Calu3 (cell line): Measurements from ENCODE around the gene CYP2B6. TPM values are rescaled to one million over a fixed set of nuclear protein-coding genes. Genes with fewer than 3 reads are reported as not detected.
"Not testable (repeated sequence)": the region's sequence is repeated elsewhere in the genome, so short reads cannot be mapped to it uniquely, and the experiment has no call there.

ENCODE experiments used
- BruUV-seq: library from RNA; stranded (reverse); fragments of 400-500 nt; replicated peaks from 2 replicates; lab custom pipeline; 2021; lab: Mats Ljungman, UMichigan
- CTCF ChIA-PET: fragments of 300-600 bp; sonication (Branson Sonifier 250); formaldehyde crosslinking; loops from one replicate; lab custom pipeline; 2022; ENCODE audit warnings: antibody characterized with exemption; lab: Charles Lee
- DNase-seq: peaks from one replicate; pipeline ENCODE4 v3.0.0; 2022
- H3K27ac Mint-ChIP-seq: one replicate; pipeline ENCODE4 v1.8.0; 2022; ENCODE audit warnings: mixed read lengths; ENCODE audit not compliant: unreplicated experiment
- H3K27me3 Mint-ChIP-seq: one replicate; pipeline ENCODE4 v1.8.0; 2022; ENCODE audit warnings: mixed read lengths; ENCODE audit not compliant: unreplicated experiment
- H3K36me3 Mint-ChIP-seq: one replicate; pipeline ENCODE4 v1.8.0; 2022; ENCODE audit warnings: mild to moderate bottlenecking, moderate library complexity, mixed read lengths; ENCODE audit not compliant: insufficient read depth, unreplicated experiment
- H3K4me1 Mint-ChIP-seq: one replicate; pipeline ENCODE4 v1.8.0; 2022; ENCODE audit warnings: mild to moderate bottlenecking, low read depth, mixed read lengths; ENCODE audit not compliant: unreplicated experiment
- H3K4me3 Mint-ChIP-seq: one replicate; pipeline ENCODE4 v1.8.0; 2022; ENCODE audit warnings: mild to moderate bottlenecking, low read depth, moderate library complexity, mixed read lengths; ENCODE audit not compliant: unreplicated experiment
- H3K9me3 Mint-ChIP-seq: one replicate; pipeline ENCODE4 v1.8.0; 2022; ENCODE audit warnings: low read depth, mixed read lengths; ENCODE audit not compliant: unreplicated experiment
- CTCF ChIP-seq: fragments of 200-600 bp; IDR thresholded peaks from one replicate; pipeline ENCODE4 v1.8.0; 2022; ENCODE audit warnings: antibody characterized with exemption; ENCODE audit not compliant: unreplicated experiment
- intact Hi-C: fragments of 100-400 bp; cut with micrococcal nuclease; formaldehyde crosslinking; loops from one replicate; pipeline ENCODE4 v1.10.0; 2022; ENCODE audit not compliant: unreplicated experiment
- total RNA-seq: library from RNA; stranded (reverse); gene quantifications from 2 replicates; pipeline ENCODE4 v1.2.3, GENCODE V29; 2022

The CYP2B6 gene
- total RNA-seq, 1 experiment from 2014 or later = 4.2 TPM

- H3K27ac Mint-ChIP-seq, DNase-seq, H3K4me3 Mint-ChIP-seq, intact Hi-C loops, BruUV-seq, H3K9me3 Mint-ChIP-seq, H3K36me3 Mint-ChIP-seq, H3K4me1 Mint-ChIP-seq, H3K27me3 Mint-ChIP-seq: not testable (repeated sequence)
- CTCF ChIA-PET = interaction anchor here (1.1 kb wide), 1 partner anchor 8 kb away, joined by 3 read pairs; no protein-coding TSS in a partner anchor
Observed at GRCh38 chr19:40969721-40970120, 21.4 kb upstream of the CYP2B6 start.

- BruUV-seq, H3K27me3 Mint-ChIP-seq: not testable (repeated sequence)
- CTCF ChIA-PET = interaction anchor here (1.1 kb wide), 1 partner anchor 9 kb away, joined by 3 read pairs; no protein-coding TSS in a partner anchor
Observed at GRCh38 chr19:40970396-40971345, 20.4 kb upstream of the CYP2B6 start.

DNA sequence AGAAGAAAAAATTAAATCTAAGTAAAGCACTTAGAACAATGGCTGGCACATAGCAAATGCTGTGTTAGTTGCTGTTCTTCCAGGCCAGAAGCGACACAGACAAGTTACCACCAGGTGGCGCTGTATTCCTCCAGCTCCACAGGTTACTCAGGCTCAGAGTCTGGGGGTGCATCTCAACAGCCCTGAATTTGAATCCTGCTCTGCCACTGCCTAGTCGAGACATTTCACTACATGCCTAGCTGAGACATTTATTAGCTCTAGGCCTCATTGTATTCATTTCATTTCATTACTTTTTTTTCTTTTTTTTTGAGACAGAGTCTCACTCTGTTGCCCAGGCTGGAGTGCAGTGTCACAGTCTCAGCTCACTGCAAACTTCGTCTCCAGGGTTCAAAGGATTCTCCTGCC lies 16.4 kb upstream of the CYP2B6 start:
- Mint-ChIP-seq H3K36me3 (no peaks in the 10 kb centered on the region), H3K9me3 (peaks cover 4% of the 10 kb centered on the region), H3K4me3 (no peak overlapping the region), H3K27ac (no peak overlapping the region), H3K27me3 (no peaks in the 10 kb centered on the region), H3K4me1 (peaks cover 4% of the 10 kb centered on the region)
- no TSS peak for BruUV-seq
- CTCF ChIA-PET = interaction anchor here (1.0 to 1.5 kb wide), 5 partner anchors 16 to 174 kb away, joined by 4 to 16 read pairs (median 4); partner anchors contain the start of gene CYP2B6
- peak; percentile 85 for DNase-seq
- intact Hi-C loops = loop anchor here (1.0 kb wide), 1 partner anchor 170 kb away; no protein-coding TSS in a partner anchor
- peak; percentile 93 for TF ChIP-seq CTCF

More at GRCh38 chr19:40970396-40971345, 20.4 kb upstream of the CYP2B6 start:
- H3K4me1 Mint-ChIP-seq, DNase-seq, H3K9me3 Mint-ChIP-seq, H3K27ac Mint-ChIP-seq, H3K36me3 Mint-ChIP-seq, H3K4me3 Mint-ChIP-seq, intact Hi-C loops: not testable (repeated sequence)

- BruUV-seq = no TSS peak
- DNase-seq = no peak
- TF ChIP-seq CTCF = no peak
- CTCF ChIA-PET = no interaction called here
- H3K4me3 Mint-ChIP-seq = no peak overlapping the region
- H3K36me3 Mint-ChIP-seq = no peaks in the 10 kb centered on the region
- H3K27me3 Mint-ChIP-seq = no peaks in the 10 kb centered on the region
- intact Hi-C loops = no loop called here
- no peaks in the 10 kb centered on the region for H3K9me3 Mint-ChIP-seq
- H3K27ac Mint-ChIP-seq = no peak overlapping the region
- peaks cover 19% of the 10 kb centered on the region for H3K4me1 Mint-ChIP-seq
Observed at GRCh38 chr19:40976134-40976533, 14.9 kb upstream of the CYP2B6 start.

- Mint-ChIP-seq H3K9me3 (no peaks in the 10 kb centered on the region), H3K27me3 (no peaks in the 10 kb centered on the region), H3K4me1 (peaks cover 24% of the 10 kb centered on the region), H3K36me3 (no peaks in the 10 kb centered on the region), H3K27ac (no peak overlapping the region), H3K4me3 (no peak overlapping the region)
- DNase-seq = no peak
- intact Hi-C loops = no loop called here
- TF ChIP-seq CTCF = no peak
- BruUV-seq = no TSS peak
- CTCF ChIA-PET = no interaction called here
Observed at GRCh38 chr19:40976724-40977123, 14.4 kb upstream of the CYP2B6 start.

GRCh38 chr19:40979759-40980158 lies 11.3 kb upstream of the CYP2B6 start:
- CTCF ChIA-PET, BruUV-seq, H3K9me3 Mint-ChIP-seq, DNase-seq, H3K4me3 Mint-ChIP-seq, H3K27me3 Mint-ChIP-seq, intact Hi-C loops, H3K36me3 Mint-ChIP-seq: not testable (repeated sequence)
- peak overlapping the region; percentile 26 for H3K27ac Mint-ChIP-seq
- H3K4me1 Mint-ChIP-seq = peaks cover 34% of the 10 kb centered on the region

DNA sequence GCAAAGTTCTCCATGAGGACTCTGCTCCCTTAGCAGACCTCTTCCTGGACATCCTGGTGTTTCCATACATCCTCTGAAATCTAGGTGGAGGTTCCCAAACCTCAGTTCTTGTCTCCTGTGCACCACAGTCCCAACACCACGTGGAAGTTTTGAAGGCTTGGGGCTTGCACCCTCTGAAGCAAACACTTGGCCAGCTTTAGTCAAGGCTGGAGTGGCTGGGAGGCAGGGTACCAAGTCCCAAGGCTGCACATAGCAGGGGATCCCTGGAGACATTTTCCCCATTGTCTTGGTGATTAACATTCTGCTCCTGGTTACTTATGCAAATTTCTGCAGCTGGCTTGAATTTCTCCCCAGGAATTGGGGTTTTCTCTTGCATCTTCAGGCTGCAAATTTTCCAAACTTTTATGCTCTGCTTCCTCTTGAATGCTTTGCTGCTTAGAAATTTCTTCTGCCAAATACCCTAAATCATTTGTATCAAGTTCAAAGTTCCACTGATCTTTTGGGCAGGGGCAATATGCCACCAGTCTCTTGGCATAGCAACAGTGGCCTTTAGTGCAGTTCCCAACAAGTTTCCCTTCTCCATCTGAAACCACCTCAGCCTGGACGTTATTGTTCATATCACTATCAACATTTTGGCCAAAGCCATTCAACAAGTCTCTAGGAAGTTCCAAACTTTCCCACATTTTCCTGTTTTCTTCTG lies 10.2 kb upstream of the CYP2B6 start:
- H3K27me3 Mint-ChIP-seq, H3K4me3 Mint-ChIP-seq, H3K9me3 Mint-ChIP-seq, H3K27ac Mint-ChIP-seq, BruUV-seq, DNase-seq, H3K36me3 Mint-ChIP-seq, intact Hi-C loops, CTCF ChIA-PET: not testable (repeated sequence)
- peaks cover 34% of the 10 kb centered on the region for H3K4me1 Mint-ChIP-seq
